Stimulated activated CD8-positive, alpha-beta memory T cell treated with anti-CD3 and anti-CD28 coated beads, Interleukin-2, amount 100 ng/mL, for 48 hours (primary cell): ENCODE measurements around the gene LELP1.
"Not testable (repeated sequence)": the region's sequence is repeated elsewhere in the genome, so short reads cannot be mapped to it uniquely, and the experiment has no call there.

Experiments
- DNase-seq, 2 donors: peaks; one replicate each; pipeline ENCODE4 v3.0.0-alpha.2; 2020; ENCODE audit warnings: low read depth in 2 of 2

Gene LELP1

GRCh38 chr1:153203130-153203529 lies at the start of gene LELP1:
Gene LELP1, plus strand, starts transcription at chr1:153203430. Its CDS starts 1,278 bp downstream, at chr1:153204708.
- no peak for DNase-seq

GRCh38 chr1:153155541-153155940 lies 47.7 kb upstream of the LELP1 start:
- no peak for DNase-seq

DNA sequence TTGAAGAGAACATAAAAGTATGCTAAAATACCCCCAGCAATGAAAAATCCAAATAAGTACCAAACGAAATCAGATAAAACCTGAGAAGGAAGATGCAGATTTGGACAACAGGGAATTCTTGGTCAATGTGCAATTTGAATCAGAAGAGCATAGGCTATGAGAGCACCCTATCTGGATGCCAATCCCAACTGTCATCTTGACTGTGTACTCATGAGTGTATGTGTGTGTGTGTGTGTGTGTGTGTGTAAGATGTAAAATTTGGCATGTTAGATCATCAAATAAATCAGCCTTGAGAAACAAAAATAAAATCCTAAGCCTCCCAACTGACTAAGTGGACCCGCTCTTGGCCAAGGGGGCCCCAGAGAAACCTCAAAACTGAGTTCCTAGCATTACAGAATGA lies 34.5 kb upstream of the LELP1 start:
- DNase-seq: no peak

DNA sequence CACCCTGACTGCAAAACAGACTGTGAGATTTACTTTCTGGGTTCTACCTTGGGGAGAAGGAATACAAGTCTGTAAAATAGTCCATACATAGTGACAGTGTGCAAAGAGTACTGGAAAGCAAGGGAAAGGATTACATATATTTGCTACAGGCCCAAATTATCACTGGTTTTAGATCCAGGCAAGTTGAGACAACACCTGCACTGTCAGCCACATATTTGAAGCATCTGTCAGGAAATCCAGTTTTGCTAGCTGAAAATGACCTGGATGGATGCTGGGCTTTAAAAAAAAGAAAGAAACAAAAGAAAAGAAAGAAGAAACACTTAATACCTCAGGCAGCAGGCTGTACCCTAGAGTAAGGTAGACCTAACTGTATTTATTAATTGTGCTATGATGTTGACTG lies 28.6 kb upstream of the LELP1 start:
- DNase-seq: no peak

DNA sequence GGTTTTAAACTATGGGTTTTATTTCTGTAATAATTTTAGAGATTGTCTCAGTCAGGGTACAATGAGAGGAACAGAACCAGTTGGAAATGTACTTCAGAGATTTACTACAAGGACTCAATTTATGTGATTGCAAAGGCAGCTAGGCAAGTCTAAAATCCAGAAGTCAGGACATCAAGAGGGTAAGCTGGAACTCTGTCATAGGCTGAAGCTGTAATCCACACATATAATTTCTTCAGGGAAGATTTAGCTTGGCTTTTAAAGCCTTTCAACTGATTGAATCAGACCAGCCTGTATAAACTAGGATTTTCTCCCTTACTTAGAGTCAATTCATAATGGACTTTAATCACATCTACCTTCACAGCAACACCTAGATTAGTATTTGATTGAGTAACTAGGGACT lies 24.3 kb upstream of the LELP1 start:
- no peak for DNase-seq

GRCh38 chr1:153180556-153180955 lies 22.7 kb upstream of the LELP1 start:
- DNase-seq: no peak

- not testable (repeated sequence) for DNase-seq
Measured at GRCh38 chr1:153188301-153188700, 14.9 kb upstream of the LELP1 start.

GRCh38 chr1:153190373-153190772 lies 12.9 kb upstream of the LELP1 start:
- DNase-seq: no peak

DNA sequence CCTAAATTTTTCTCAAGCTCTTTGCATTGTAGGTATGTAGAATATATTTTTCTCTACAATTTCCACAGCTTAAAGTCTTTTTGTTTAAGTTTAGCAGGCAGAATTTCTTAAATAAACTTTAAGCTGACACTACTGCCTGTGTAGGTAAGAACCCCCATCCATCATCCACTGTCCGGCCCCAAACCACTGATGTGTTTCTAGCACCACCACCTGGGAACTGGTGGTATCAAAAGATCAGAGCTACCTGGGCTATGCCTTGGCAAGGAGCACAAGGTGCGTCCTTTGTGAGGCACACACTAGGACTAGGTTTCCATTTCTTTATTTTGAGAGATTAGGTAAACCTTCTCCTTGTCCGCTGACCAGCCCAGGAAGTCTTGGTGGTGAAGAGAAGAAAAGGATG lies 10.5 kb upstream of the LELP1 start:
- no peak for DNase-seq

GRCh38 chr1:153194331-153195050 lies 8.7 kb upstream of the LELP1 start:
- DNase-seq: no peak

DNA sequence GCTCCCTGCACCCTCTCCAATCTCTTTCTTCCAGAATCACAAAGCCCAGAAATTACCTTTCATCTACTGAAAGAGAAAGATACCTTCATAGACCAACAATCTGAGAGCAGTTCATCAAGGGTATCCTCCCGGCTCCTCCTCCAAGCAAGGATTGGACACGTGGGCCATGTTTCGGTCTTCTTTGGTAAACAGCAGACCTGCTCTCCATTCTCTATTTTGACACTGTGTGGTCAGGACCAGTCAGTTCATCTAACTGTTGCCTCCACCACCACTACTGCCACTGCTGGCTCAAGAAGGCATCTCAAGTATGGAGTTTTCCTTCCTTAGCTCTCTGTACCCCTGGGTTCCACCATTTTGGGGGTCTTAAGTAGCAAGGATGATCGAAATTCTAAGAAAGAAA lies 8.0 kb upstream of the LELP1 start:
- DNase-seq: no peak

DNA sequence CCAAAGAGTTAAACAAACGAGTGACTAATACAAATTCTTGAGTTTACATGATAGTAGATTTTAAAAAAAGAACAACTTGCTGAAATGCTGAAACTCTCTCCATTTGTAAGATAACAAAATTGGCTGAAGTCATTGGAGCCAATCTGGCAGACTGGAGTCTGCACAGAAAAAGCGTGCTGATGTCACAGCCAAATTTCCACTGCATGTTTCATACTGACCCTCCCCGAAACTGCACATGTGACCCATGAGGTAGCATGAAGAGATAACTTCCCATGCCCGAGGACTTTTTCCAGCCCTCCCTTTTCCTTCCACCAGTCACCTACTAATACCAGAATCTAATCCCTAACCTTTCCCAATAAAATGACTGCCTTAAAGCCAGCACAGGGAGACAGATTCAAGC lies 1.2 kb upstream of the LELP1 start:
- DNase-seq: no peak

DNA sequence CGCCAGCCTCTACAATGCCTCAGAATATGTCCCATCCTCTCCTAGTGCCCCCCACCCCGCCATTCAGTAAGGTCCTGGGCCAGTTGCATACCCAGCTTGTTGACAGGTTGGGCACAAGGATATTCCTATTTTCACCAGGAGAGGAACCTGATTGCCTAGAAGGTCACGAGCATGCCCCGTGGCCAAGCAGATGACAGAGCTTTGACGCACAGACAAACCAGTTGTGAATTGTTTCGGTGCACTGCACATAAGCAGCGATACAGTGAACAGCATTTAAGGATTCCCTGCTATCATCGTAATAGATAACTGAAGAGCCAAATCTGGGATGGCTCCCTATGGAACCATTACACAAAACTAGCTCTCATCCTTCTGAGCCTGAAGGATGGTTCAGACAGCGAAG lies 3.4 kb downstream of the LELP1 start:
- DNase-seq: no peak

GRCh38 chr1:153210206-153210605 lies 7.0 kb downstream of the LELP1 start:
- DNase-seq: no peak

- DNase-seq: no peak
Measured at GRCh38 chr1:153212201-153212600, 9.0 kb downstream of the LELP1 start.

DNA sequence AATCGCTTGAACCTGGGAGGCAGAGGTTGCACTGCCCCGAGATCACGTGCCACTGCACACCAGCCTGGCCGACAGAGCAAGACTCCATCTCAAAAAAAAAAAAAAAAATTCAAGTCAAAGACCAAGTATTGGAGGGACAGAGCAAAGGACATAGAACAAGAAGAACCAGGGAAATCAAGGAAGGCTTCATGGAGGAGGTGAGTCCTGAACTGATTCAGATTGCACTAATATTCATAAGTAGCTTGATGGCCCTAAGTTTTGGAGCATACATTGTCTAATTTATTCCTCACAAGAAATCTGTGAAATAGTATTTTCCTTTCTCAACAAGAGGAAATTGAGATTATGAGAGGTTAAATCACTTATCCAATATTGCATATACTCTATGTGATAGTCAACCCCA lies 10.3 kb downstream of the LELP1 start:
- no peak for DNase-seq

GRCh38 chr1:153217212-153217611 lies 14.0 kb downstream of the LELP1 start, which contains the start of gene PRR9:
Gene PRR9, plus strand, starts transcription at chr1:153217584. Its CDS starts 561 bp downstream, at chr1:153218145.
- no peak for DNase-seq

DNA sequence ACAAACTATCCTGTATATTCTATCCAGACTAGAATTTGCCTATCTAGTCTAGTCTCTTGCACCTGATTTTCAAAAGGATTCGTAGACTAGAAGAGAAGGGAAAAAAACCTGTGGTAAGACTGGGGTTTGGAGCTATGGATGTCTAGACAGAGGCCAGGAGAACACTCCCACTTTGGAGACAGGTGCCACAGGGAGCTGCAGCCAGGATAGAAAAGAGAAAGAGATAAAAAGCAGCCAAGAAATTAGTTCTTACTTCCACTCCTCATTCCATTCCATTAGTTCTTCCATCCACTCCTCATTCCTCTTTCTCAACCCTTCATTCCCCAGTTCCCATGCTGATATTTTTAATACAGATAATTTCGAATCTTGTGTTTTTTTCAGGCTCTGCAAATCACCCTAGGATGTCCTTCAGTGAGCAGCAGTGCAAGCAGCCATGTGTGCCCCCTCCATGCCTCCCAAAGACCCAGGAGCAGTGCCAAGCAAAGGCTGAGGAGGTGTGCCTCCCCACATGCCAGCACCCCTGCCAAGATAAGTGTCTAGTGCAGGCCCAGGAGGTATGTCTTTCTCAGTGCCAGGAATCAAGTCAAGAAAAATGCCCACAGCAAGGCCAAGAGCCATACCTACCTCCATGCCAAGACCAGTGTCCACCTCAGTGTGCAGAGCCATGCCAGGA lies 14.7 kb downstream of the LELP1 start:
- no peak for DNase-seq

DNA sequence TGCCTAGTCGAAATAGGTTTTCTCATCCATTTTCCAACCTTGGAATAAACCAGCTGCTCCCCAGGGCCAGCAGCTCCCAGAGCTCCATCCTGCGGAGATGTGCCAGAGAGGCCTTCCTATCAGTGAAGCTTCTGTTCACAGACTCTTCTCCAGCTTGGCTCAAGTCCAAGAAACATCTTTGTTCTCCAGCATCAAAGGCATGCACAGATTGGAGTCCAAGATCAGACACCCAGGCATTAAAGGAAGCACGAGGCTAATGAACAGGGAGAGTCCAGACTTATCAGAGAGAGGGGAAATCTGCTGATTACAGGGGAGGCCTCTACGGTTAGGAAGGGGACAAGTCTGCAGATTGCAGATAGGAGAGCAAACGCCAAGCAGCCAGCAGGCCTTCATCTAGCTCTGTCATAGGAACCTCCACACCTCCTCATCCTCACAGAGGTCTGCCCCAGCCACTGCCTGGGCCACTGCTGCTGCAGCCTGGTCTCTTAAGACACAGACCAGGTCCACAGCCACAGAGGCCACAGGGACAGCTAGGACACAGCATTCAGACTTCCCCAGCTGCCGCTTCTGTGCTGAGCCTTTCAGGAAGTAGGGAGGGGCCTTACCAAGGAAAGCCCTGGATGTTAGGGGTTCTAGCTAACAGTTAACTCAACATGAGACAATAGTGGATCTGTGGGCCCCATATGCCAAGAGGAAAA lies 17.5 kb downstream of the LELP1 start:
- DNase-seq: no peak

GRCh38 chr1:153223040-153223891 lies 20.0 kb downstream of the LELP1 start:
- peak; percentile 23 to 42 for DNase-seq

- DNase-seq: no peak
Measured at GRCh38 chr1:153227810-153228209, 24.6 kb downstream of the LELP1 start.

- DNase-seq: no peak
Measured at GRCh38 chr1:153228491-153228890, 25.3 kb downstream of the LELP1 start.
